Ectodermal cell (in vitro differentiated cells): ENCODE data around the gene CAMKK2.

Source experiments
- H3K27ac ChIP-seq: 2 replicates; pipeline ENCODE4 v1.7.0; 2013; ENCODE audit warnings: mild to moderate bottlenecking, low read depth, low read length; ENCODE audit not compliant: insufficient read depth, poor library complexity, severe bottlenecking
- H3K27me3 ChIP-seq: 2 replicates; pipeline ENCODE4 v1.7.0; 2013; ENCODE audit warnings: mild to moderate bottlenecking, low read length; ENCODE audit not compliant: insufficient read depth, control insufficient read depth, poor library complexity, severe bottlenecking
- H3K36me3 ChIP-seq: one replicate; pipeline ENCODE4 v1.7.0; 2013; ENCODE audit warnings: low read length; ENCODE audit not compliant: control insufficient read depth, insufficient read depth
- H3K4me1 ChIP-seq: one replicate; pipeline ENCODE4 v1.7.0; 2013; ENCODE audit warnings: low read length; ENCODE audit not compliant: control insufficient read depth, insufficient read depth
- H3K4me3 ChIP-seq: 2 replicates; pipeline ENCODE4 v1.7.0; 2013; ENCODE audit warnings: low read depth, low read length, control low read depth; ENCODE audit not compliant: insufficient read depth
- H3K9me3 ChIP-seq: 2 replicates; pipeline ENCODE4 v1.7.0; 2013; ENCODE audit warnings: mild to moderate bottlenecking, low read length, moderate library complexity; ENCODE audit not compliant: control insufficient read depth
- WGBS, 2 experiments: methylation state at CpG; one replicate each; pipeline ENCODE4 v1.1.7; 2013; ENCODE audit warnings: missing lambda C conversion rate in 2 of 2; 5-methylcytosine and 5-hydroxymethylcytosine counted together

The CAMKK2 gene

DNA sequence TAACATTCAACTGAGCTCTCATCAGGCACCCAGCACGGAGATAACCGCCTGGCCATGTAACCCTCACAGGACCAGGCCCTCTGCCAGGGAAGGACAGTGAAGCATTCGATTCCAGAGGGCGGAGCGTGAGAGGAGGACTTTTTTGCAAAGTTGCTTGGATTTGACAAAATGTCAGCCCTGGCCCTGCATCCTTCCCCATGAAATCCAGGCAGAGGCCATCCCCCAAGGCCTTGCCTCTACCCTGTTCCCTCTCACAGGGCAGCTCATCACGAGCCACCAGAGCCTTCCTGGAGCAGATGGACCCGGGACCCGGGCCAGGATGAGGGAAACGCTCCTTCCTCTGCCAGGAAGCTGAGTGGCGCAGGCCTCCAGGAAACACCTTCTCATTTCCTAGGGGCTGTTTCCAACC, 17.0 kb downstream of the CAMKK2 start:
- Histone ChIP-seq H3K27ac (no peak overlapping the region), H3K36me3 (no peaks in the 10 kb centered on the region), H3K9me3 (no peaks in the 10 kb centered on the region), H3K4me1 (no peaks in the 10 kb centered on the region), H3K27me3 (no peaks in the 10 kb centered on the region), H3K4me3 (no peak overlapping the region)
- 91 to 92% methylated on average over 10 of the region's 10 CpGs for WGBS, 2 experiments

DNA sequence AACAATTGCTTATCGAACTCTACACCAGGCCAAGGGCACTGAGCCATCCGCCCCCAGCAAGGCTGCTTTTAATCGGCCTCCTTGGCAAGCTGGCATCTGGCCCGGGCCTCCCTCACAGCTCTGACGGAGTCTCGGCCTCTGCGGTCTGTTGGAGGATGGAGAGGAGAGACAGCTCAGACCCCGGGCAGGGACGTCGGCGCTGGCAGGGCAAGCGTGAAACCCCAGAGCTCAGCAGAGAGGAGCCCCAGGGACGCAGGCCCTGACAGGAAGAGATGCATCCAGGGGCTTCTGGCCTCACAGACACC, 17.5 kb downstream of the CAMKK2 start:
- H3K4me1 ChIP-seq, result no peaks in the 10 kb centered on the region
- no peak overlapping the region for H3K4me3 ChIP-seq
- no peak overlapping the region for H3K27ac ChIP-seq
- H3K36me3 ChIP-seq, result peaks cover 1% of the 10 kb centered on the region
- WGBS, 2 experiments, result 94 to 95% methylated on average over 13 of the region's 13 CpGs
- no peaks in the 10 kb centered on the region for H3K27me3 ChIP-seq
- no peaks in the 10 kb centered on the region for H3K9me3 ChIP-seq

DNA sequence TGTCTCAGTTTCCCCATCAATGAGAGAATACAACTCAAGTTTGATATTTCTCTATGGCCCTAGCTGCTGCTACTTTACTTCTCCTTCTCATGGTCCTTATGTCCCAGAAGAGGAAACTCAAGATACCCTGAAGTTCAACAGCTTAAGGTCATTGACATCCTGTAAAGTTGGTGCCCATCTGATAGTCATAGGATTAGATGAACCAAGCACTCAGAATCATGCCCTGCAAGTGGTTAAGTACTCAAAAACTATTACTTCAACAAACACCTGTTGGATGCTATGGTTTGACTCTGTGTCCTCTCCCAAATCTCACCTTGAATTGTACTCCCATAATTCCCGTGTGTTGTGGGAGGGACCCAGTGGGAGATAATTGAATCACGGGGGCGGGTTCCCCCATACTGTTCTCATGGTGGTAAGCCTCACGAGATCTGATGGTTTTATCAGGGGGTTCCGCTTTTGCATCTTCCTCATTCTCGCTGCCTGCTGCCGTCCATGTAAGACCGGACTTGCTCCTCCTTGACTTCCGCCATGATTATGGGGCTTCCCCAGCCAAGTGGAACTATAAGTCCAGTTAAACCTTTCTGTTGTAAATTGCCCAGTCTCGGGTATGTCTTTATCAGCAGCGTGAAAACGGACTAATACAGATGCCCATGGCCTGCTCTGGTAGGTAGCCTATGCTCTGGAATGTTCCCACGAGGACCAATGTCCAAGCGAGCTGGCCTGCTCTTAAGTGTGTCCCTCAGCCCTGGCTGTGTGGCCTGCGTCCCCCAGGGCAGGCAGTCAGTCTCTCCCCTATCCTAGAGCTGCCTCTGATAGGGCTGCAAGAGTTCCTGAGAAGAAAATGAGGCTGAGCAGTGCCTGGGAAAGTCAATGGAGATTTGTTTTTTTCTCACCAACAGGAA, 18.1 kb downstream of the CAMKK2 start:
- Histone ChIP-seq H3K9me3 (no peaks in the 10 kb centered on the region), H3K27ac (no peak overlapping the region)
- 95 to 96% methylated on average over 15 of the region's 15 CpGs for WGBS, 2 experiments

DNA sequence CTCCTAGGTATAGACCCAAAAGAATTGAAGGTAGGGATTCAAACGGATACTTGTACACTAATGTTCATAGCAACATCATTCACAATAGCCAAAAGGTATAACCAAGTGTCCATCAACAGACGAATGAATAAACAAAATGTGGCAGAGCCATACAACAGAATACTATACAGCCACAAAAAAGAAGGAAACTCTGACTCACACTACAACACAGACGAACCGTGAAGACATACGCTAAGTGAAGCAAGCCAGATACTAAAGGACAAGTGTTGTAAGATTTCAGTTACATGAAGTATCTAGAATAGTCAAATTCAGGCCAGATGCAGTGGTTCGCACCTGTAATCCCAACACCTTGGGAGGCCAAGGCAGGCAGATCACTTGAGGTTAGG, 19.1 kb downstream of the CAMKK2 start:
- Histone ChIP-seq H3K27ac (no peak overlapping the region), H3K4me3 (no peak overlapping the region)
- 85 to 87% methylated on average over 6 of the region's 6 CpGs for WGBS, 2 experiments

More for the DNA sequence above, 18.1 kb downstream of the CAMKK2 start:
- Histone ChIP-seq H3K4me3 (no peak overlapping the region), H3K27me3 (no peaks in the 10 kb centered on the region), H3K36me3 (peaks cover 6% of the 10 kb centered on the region), H3K4me1 (no peaks in the 10 kb centered on the region)

DNA sequence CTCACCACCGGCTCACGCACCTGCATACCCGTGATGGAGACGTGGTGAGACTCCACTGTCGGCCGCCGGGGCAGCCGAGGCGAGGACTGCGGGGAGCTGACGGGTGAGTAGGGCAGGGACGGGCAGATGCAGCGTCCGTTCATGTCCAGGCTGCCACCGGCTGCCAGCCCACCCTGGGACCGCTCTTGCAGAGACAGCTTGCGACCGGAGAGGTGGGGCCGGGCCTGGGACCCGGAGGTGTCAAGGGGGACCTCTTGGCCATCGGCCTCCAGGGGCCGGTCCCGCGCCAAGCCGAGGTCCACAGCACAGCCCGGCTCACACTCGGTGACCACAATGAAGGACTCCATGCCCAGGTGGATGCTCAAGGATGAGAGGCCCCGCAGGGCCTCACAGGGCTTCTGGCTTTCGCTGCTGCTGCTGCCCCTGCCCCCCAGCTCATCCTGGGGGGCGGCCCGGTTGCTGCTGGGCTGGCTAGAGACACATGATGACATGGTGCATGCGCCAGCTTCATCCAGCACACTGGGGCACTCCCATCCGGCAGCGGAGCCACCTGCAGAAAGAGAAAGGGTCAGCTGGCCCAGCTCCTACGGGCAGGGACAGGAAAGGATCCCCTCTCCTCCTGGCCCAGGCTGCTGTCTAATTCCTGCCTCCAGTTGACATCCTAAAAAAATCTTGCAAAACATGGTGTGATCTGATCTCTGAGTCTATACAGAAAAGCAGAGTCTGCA, 22.3 kb downstream of the CAMKK2 start:
- Histone ChIP-seq H3K9me3 (no peaks in the 10 kb centered on the region), H3K27me3 (no peaks in the 10 kb centered on the region), H3K27ac (no peak overlapping the region), H3K36me3 (peaks cover 9% of the 10 kb centered on the region), H3K4me1 (no peaks in the 10 kb centered on the region), H3K4me3 (no peak overlapping the region)
- WGBS, 2 experiments, result 95 to 96% methylated on average over 35 of the region's 35 CpGs

More for the DNA sequence above, 19.1 kb downstream of the CAMKK2 start:
- Histone ChIP-seq H3K36me3 (peaks cover 6% of the 10 kb centered on the region), H3K4me1 (no peaks in the 10 kb centered on the region), H3K27me3 (no peaks in the 10 kb centered on the region), H3K9me3 (no peaks in the 10 kb centered on the region)

DNA sequence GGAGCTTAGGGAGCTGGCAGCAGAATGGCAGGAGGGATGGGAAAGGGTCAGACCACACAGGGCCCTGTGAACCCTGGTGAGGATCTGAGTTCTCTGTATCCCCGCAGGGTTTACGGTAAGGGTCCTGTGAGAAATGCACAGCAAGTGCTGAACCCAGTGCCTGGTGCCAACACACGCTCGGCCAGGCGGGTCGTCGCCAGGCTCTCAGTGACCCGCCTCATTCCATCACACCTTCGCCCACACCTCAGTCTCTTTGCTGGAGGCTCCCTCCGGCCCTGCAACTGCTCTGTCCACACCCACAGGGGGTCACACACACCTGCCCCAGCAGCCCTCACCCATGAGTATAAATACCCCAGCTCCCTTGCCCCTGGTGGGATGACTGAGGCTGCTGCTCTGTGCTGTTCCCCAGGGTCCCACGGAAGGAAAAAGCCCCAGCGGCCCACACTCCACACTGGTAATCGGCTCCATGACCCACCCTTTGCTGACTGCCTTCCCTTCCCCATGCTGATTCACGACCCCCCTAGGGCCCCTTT, 23.1 kb downstream of the CAMKK2 start:
- Histone ChIP-seq H3K4me3 (no peak overlapping the region), H3K27ac (no peak overlapping the region), H3K9me3 (no peaks in the 10 kb centered on the region), H3K4me1 (no peaks in the 10 kb centered on the region), H3K36me3 (peaks cover 12% of the 10 kb centered on the region), H3K27me3 (no peaks in the 10 kb centered on the region)
- WGBS, 2 experiments, result 94 to 96% methylated on average over 14 of the region's 14 CpGs

DNA sequence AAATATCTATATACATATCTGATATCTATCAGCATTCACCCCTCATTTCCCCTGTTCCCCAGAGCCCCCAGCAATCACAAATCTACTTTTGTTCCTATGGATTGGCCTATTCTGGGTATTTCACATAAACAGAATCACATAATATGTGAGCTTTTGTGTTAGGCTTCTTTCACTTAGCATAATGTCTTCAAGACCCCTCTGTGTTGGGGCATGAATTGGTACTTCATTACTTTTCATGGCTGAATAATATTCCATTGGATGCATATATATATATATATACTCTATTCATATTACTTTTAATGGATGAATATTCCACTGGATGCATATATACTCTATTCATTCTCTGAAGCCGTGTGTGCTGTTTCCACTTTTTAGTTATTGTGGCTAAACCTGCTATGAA, 28.7 kb downstream of the CAMKK2 start:
- H3K4me1 ChIP-seq, result no peaks in the 10 kb centered on the region
- H3K36me3 ChIP-seq, result peaks cover 10% of the 10 kb centered on the region
- no peaks in the 10 kb centered on the region for H3K9me3 ChIP-seq
- no peaks in the 10 kb centered on the region for H3K27me3 ChIP-seq
- H3K27ac ChIP-seq, result no peak overlapping the region
- H3K4me3 ChIP-seq, result no peak overlapping the region
- WGBS, 2 experiments, result 94 to 100% methylated on average over 1 of the region's 1 CpG

DNA sequence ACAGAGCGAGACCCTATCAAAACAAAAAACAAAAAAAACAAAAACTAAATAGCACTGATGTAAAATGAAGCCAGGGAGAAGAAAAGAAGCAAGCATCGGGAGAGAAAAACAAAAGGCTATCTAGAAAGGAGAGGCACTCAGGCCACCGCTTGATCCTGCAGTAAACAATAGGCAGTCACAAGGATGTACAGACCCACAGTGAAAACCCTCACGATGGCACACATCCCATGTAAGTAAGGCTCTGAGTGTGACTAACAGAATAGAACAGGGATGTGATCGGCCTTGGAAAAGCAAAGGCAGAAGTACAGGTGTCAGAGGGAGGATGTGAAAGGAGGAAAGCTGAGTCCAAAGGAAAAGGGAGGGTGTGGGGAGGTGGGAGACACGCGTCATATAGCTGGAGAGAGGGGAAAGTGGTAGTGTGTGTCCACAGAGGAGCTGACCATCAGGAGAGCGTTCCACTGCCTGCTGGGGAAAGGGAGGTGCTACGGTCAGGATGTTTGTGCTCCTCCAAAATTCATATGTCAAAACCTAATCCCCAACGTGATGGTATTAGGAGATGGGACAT, 31.5 kb downstream of the CAMKK2 start:
- Histone ChIP-seq H3K27me3 (no peaks in the 10 kb centered on the region), H3K36me3 (peaks cover 7% of the 10 kb centered on the region), H3K4me1 (no peaks in the 10 kb centered on the region), H3K4me3 (no peak overlapping the region), H3K27ac (no peak overlapping the region), H3K9me3 (no peaks in the 10 kb centered on the region)
- 93 to 94% methylated on average over 9 to 10 of the region's 10 CpGs for WGBS, 2 experiments

DNA sequence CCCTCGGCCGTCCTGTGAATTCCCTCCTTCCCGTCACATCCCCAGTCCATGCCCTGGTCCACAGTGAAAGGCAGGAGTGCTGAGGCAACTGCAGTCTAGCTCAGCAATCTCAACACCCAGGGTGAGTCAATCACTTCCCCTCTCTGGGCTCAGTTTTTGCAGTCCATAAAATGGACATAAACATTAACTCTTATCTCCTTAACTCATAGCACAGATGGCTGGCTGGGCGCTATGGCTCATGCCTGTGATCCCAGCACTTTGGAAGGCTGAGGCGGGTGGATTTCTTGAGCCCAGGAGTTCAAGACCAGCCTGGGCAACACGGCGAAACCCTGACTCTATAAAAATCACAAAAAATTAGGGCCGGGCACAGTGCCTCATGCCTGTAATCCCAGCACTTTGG, 32.4 kb downstream of the CAMKK2 start:
- no peaks in the 10 kb centered on the region for H3K27me3 ChIP-seq
- no peaks in the 10 kb centered on the region for H3K4me1 ChIP-seq
- peaks cover 7% of the 10 kb centered on the region for H3K36me3 ChIP-seq
- H3K9me3 ChIP-seq, result no peaks in the 10 kb centered on the region
- WGBS, 2 experiments, result 86 to 91% methylated on average over 8 of the region's 8 CpGs
- no peak overlapping the region for H3K27ac ChIP-seq
- no peak overlapping the region for H3K4me3 ChIP-seq
